ENCODE measurements around the gene SAMHD1.
"Not testable (repeated sequence)": the region's sequence is repeated elsewhere in the genome, so short reads cannot be mapped to it uniquely, and the experiment has no call there.

Gene SAMHD1

GRCh38 chr20:36951979-36952738, 651 bp upstream of the SAMHD1 start:
- DNase-seq = no peak

- peak; percentile 30 for DNase-seq
Observed at GRCh38 chr20:36950414-36951197, 902 bp downstream of the SAMHD1 start.

GRCh38 chr20:36941401-36941835, 10.1 kb downstream of the SAMHD1 start:
- peak; percentile 40 for DNase-seq

DNA sequence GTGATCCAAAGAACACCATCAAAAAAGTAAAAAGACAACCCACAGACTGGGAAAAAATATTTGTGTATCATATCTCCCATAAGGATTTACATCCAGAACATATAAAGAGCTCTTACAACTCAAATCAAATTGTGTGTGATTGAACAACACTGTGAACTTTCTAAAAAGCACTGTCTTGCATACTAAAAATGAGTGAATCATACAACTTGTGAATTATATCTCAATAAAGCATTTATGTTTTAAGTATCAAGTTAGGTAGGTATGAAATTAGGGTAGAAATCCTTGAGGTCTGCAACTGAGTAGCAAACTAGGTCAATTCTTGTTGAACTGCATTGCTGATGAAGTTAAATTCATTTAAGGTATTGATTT, 14.1 kb downstream of the SAMHD1 start:
- no peak for DNase-seq

DNA sequence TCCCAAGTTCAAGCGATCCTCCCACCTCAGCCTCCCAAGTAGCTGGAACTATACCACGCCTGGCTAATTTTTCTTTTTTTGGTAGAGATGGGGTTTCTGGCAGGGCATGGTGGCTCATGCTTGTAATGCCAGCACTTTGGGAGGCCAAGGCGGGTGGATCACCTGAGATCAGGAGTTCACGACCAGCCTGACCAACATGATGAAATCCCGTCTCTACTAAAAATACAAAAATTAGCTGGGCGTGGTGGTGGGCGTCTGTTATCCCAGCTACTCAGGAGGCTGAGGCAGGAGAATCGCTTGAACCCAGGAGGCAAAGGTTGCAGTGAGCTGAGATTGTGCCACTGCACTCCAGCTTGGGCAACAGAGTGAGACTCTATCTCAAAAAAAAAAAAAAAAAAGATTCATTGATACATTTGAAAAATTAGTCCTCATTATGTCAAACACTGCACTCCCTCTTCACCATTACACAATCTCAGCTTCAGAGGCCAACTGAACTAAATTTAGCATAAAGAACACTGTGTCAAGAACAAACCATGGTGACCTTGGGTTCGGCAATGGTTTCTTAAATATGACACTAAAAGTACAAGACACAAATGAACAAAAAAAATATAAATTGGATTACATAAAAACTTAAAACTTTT, 14.6 kb downstream of the SAMHD1 start:
- not testable (repeated sequence) for DNase-seq

DNA sequence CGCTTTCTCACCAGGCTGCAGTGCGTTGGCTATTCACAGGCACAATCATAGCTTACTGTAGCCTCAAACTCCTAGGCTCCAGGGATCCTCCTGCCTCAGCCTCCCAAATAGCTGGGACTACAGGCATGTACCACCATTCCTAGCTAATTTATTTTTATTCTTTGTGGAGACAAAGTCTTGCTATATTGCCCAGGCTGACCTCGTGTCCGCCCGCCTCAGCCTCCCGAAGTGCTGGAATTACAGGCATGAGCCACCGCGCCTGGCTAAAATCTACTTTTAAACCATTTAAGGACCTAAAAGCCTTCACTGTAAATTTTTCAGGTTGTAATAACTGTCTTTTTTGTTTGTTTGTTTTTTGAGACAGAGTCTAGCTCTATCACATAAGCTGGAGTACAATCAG, 15.2 kb downstream of the SAMHD1 start:
- DNase-seq = no peak

DNA sequence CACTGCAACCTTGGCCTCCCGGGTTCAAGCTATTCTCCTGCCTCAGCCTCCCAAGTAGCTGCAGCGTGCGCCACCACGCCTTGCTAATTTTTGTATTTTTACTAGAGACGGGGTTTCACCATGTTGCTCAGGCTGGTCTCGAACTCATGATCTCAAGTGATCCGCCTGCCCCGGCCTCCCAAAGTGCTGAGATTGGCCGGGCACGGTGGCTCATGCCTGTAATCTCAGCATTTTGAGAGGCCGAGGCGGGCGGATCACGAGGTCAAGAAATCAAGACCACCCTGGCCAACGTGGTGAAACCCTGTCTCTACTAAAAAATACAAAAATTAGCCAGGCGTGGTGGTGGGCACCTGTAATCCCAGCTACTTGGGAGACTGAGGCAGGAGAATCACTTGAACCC, 17.9 kb downstream of the SAMHD1 start:
- DNase-seq = not testable (repeated sequence)

- DNase-seq = no peak
Observed at GRCh38 chr20:36932476-36933426, 18.8 kb downstream of the SAMHD1 start.

DNA sequence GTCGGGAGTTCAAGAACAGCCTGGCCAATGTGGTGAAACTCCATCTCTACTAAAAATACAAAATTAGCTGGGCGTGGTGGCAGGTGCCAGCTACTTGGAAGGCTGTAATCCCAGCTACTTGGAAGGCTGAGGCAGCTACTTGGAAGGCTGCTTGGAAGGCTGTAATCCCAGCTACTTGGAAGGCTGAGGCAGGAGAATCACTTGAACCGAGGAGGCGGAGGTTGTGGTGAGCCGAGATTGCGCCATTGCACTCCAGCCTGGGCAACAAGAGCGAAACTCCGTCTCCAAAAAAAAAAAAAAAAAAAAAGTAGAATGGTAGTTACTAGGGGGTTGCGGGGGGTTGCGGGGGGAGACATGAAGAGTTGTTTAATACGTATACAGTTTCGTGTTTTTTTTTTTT, 19.4 kb downstream of the SAMHD1 start:
- DNase-seq = not testable (repeated sequence)

- no peak for DNase-seq
Observed at GRCh38 chr20:36929691-36930090, 21.8 kb downstream of the SAMHD1 start.

DNA sequence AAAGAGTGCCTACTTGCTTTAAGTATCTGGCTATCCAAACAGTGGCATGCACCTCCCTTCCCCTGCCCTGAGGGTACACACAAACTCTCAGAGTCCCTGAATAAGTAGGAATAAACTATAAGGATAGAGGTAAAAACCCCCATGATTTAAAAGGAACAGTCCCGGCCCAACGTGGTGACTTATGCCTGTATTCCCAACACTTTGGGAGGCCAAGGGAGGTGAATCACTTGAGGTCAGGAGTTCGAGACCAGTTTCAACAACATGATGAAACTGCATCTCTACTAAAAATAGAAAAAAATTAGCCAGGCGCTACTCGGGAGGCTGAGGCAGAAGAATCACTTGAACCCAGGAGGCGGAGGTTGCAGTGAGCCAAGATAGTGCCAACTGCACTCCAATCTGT, 22.2 kb downstream of the SAMHD1 start:
- no peak for DNase-seq

- DNase-seq = no peak
Observed at GRCh38 chr20:36927704-36928103, 23.8 kb downstream of the SAMHD1 start.

- DNase-seq = no peak
Observed at GRCh38 chr20:36926653-36927200, 24.8 kb downstream of the SAMHD1 start.

GRCh38 chr20:36925234-36925633, 26.3 kb downstream of the SAMHD1 start:
- DNase-seq = no peak

DNA sequence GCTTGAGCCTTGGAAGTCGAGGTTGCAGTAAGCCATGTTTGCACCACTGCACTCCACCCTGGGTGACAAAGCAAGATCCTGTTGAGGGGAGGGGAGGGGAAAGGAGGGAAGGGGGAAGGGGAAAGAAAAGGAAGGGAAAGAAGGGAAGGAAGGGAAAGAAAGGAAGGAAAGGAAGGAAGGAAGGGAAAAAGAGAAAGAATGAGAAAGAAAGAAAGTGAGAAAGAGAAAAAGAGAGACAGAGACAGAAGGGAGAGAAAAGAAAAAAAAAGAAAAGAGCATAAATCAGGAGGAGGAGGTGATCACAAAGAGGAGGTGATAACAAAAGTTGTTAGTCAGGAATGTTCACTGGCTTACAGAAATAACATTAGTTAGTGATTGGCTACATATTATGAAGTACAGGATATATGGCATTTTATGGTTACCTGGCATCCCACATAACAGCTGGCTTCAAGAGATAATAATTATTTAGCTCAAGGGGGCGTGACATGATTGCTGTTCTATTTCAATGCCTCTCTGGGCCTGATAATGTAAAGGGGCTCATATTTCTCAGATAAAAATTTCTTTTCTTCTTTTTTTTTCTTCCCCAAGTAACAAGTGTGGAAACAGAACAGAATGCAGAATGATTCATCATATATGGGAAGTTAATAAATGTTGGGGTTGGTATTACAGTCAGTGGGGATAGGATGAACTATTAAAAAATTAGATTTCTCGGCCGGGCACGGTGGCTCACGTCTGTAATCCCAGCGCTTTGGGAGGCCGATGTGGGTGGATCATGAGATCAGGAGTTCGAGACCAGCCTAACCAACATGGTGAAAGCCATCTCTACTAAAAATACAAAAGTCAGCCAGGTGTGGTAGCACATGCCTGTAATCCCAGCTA, 27.1 kb downstream of the SAMHD1 start:
- no peak for DNase-seq

DNA sequence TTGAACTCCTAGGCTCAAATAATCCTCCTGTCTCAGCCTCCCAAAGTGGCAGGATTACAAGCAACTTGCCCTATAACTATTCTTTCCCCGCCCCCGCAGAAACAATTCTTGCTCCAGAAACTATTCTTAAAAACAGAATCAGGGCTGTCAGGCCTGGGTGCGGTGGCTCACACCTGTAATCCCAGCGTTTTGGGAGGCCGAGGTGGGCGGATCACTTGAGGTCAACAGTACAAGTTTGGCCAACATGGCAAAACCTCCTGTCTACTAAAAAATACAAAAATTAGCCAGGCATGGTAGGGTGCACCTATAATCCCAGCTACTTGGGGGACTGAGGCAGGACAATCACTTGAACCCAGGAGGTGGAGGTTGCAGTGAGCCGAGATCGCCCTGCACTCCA, 31.2 kb downstream of the SAMHD1 start:
- no peak for DNase-seq

- peak; percentile 58 for DNase-seq
Observed at GRCh38 chr20:36919715-36920333, 31.7 kb downstream of the SAMHD1 start.

DNA sequence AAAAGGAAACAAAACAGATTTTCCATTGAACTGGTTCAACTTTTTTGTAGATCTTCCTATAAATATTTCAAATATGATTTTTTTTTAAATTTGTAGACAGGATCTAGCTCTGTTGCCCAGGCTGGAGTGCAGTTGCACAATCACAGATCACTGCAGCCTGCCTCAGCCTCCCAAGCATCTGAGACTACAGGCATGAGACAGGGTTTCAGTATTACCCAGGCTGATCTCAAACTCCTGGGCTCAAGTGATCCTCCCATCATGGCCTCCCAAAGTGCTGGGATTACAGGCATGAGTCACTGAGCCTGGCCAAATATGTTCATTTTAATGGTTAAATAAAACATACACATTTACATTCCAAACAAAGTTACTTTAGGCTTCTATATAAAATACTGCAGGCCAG, 33.6 kb downstream of the SAMHD1 start:
- DNase-seq = no peak

- DNase-seq = no peak
Observed at GRCh38 chr20:36917240-36917639, 34.3 kb downstream of the SAMHD1 start.

DNA sequence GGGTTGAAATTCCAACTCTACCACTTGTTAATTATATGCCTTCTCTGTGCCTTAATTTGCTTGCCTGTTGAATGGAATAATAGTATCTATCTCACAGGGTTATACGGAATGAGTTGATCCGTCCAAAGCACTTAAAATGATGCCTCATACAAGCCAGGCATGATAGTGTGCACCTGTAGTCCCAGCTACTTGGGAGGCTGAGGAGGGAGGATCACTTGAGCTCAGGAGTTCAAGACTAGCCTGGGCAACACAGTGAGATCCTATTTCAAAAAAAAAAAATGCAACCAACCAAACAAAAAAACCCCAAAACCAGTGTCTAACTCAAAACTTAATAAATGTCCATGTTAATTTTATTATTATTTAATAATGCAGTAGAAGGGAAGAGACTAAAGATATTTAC, 35.3 kb downstream of the SAMHD1 start:
- DNase-seq = no peak

DNA sequence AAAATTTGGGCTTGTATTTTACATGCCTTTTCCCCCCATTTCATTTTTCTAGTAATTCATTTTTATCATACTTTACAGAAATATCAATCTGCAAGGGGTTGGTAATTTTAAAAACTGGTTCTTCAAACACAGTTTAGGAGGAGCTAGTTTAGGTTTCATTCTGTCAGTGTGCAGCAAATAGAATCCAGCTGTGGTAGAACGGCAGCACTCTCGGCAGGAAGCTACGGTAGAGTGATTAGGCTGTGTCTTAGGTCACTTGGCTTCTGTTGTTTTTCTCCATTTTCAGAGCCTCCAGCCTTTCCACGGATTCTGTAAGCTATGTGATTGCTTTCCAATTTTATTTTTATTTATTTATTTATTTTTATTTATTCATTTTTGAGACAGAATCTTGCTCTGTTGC, 42.9 kb downstream of the SAMHD1 start:
- no peak for DNase-seq

Measured in stimulated activated CD4-positive, alpha-beta T cell treated with anti-CD3 and anti-CD28 coated beads, Interleukin-4, amount 100 ng/mL, for 24 hours (primary cell).